CD4-positive, alpha-beta T cell treated with Interleukin-2 at 100 ng/mL for 4 hours (primary cell): ENCODE measurements around the gene PHF19.

Experiments
- DNase-seq: peaks from one replicate; pipeline ENCODE4 v3.0.0-alpha.2; 2020; ENCODE audit warnings: low spot score

PHF19 gene

GRCh38 chr9:120853198-120853597 lies 23.8 kb downstream of the PHF19 start:
- no peak for DNase-seq

- no peak for DNase-seq
Observed at GRCh38 chr9:120852240-120853010, 24.6 kb downstream of the PHF19 start.

- no peak for DNase-seq
Observed at GRCh38 chr9:120851449-120851848, 25.5 kb downstream of the PHF19 start.

- DNase-seq, result no peak
Observed at GRCh38 chr9:120850315-120850714, 26.7 kb downstream of the PHF19 start.

GRCh38 chr9:120846906-120847305 lies 30.1 kb downstream of the PHF19 start:
- DNase-seq, result no peak

- DNase-seq, result peak; percentile 80
Observed at GRCh38 chr9:120846251-120846889, 30.6 kb downstream of the PHF19 start.

GRCh38 chr9:120845255-120845654 lies 31.7 kb downstream of the PHF19 start:
- DNase-seq, result peak; percentile 72

GRCh38 chr9:120842685-120843485 lies 34.1 kb downstream of the PHF19 start, which contains the start of gene PSMD5:
TSS of gene PSMD5 (minus strand) at chr9:120842922. CDS start at chr9:120842909, 13 bp downstream.
- peak; percentile 98 for DNase-seq

- DNase-seq, result no peak
Observed at GRCh38 chr9:120841930-120842684, 34.9 kb downstream of the PHF19 start.

GRCh38 chr9:120839146-120839545 lies 37.8 kb downstream of the PHF19 start:
- no peak for DNase-seq

GRCh38 chr9:120837921-120838320 lies 39.1 kb downstream of the PHF19 start:
- DNase-seq, result no peak

GRCh38 chr9:120833325-120833724 lies 43.7 kb downstream of the PHF19 start:
- no peak for DNase-seq

GRCh38 chr9:120832807-120833206 lies 44.2 kb downstream of the PHF19 start:
- DNase-seq, result no peak

GRCh38 chr9:120830865-120831264 lies 46.1 kb downstream of the PHF19 start:
- DNase-seq, result no peak

GRCh38 chr9:120830151-120830550 lies 46.8 kb downstream of the PHF19 start:
- DNase-seq, result no peak

- no peak for DNase-seq
Observed at GRCh38 chr9:120829650-120830049, 47.3 kb downstream of the PHF19 start.

- no peak for DNase-seq
Observed at GRCh38 chr9:120820095-120820494, 56.9 kb downstream of the PHF19 start.

GRCh38 chr9:120818595-120818994 lies 58.4 kb downstream of the PHF19 start:
- DNase-seq, result no peak

GRCh38 chr9:120815075-120815474 lies 61.9 kb downstream of the PHF19 start:
- DNase-seq, result no peak

- no peak for DNase-seq
Observed at GRCh38 chr9:120808931-120809330, 68.1 kb downstream of the PHF19 start.

GRCh38 chr9:120807607-120808379 lies 69.2 kb downstream of the PHF19 start:
- no peak for DNase-seq
